ENCODE results near the gene TMEM94.
A peak's percentile ranks its signal among the peaks of the same experiment; 100 is the strongest.
"Not testable (repeated sequence)": the region's sequence is repeated elsewhere in the genome, so short reads cannot be mapped to it uniquely, and the experiment has no call there.

The TMEM94 gene

DNA sequence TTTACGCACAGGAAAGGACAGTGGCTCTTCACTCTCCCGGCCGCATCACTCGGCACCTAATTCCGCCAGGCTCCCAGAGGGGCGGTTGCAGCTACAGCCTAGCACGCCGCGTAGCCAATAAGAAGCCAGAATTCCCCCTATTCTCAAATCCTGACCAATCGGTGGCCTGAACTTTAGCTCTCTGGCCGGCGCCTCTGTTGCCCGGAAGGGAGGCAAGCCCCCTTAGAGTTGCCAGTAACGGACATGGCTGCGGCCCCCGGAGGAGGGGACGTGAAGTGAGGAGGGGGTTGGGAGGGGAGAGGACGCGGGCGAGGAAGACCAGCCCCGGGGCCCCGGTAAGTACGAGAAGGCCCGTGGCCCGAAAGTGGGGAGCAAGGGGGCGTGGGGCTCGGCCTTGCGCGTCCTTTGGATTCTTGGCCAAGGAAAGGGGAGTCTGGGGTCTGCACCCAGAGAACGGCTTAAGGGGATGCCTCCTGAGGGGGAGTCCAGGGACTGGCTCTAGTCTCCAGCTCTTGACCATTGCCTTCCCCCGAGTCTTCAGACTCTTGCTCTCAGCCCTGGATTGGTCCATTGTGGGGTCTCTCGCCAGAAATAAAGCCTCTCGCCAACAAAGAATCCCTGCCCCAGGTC is at the start of gene TMEM94:
TSS of gene TMEM94 (plus strand) at position 219 of the 630 bp plus-strand sequence. CDS start 15,271 bp downstream, outside the sequence.
- DNase-seq (ENCODE audit: low spot score), result peak; percentile 95

DNA sequence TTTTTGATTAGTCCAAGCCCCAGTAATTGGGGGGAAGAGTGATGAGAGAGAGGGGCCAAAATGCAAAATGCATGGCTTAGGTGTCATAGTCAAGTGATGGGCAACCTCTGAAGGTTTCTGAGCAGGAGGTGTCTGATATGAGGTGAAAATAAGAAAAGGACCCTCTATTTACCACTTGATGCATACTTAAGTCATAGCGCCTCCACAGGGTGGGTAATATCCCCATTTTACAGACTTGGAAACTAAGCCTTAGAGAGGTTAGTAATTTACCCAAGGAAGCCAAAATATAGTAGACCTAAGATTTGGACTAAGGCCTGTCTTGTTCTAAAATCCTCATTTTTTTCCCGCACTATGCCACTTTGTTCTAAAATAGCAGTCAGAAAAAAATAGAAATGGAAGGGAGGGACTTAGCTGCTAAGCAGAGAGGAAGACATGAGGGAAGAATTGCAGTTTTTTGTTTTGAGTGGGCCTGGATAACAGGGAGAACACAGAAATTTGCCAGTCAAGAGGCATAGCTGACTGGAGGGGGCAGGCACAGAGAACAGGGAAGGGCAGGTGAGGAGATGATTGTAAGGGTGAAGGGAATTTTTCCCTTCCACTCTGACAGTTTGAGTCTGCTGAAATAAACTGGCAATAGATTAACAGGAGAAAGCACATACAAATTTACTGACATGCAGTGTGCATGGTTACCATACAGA is 48.6 kb upstream of the TMEM94 start:
- no peak for DNase-seq (ENCODE audit: low spot score)

DNA sequence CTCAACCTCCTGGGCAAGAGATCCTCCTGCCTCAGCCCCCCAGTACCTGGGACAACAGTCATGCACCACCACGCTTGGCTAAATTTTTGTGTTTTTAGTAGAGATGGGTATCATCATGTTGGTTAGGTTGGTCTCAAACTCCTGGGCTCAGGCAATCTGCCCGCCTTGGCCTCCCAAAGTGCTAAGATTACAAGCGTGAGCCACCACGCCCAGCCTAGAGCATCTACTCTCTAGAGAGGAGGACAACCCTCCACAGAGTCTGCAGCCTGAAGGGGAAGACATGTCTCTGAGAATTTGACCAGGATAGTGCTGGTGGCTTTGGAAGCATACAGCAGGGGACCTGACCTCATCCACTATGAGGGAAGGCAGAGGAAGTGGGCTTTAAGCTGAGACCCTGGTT is 46.3 kb upstream of the TMEM94 start:
- no peak for DNase-seq (ENCODE audit: low spot score)

DNA sequence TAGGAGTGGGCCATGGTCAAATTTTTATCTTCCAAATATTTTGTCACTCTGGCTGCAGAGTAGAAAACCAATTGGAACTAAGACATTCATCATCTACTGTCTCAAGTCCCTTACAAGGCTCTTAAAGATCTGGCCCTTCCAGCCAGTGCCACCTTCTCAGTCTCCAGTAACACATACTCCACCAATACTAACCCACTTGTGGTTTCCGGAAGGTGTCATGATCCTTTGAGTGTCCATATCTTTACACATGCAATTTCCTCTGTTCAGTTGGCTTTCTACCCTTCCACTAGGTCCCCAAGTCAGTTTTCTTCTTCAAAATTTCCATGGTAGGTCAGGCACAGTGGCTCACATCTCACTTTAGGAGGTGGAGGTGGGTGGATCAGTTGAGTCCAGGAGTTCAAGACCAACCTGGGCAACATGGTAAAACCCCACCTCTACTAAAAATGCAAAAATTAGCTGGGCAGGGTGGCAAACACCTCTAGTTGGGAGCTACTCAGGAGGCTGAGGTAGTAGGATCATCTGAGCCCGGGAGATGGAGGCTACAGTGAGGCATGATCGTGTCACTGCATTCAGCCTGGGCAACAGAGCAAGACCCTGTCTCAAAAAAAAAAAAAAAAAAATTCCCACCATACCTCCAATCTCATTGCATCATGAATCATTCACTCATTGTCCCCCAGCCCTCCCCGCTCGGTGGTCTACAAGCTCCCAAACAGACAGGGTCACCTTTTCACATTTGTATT is 44.9 kb upstream of the TMEM94 start:
- DNase-seq (ENCODE audit: low spot score), result no peak

GRCh38 chr17:75412455-75413317 is 43.7 kb upstream of the TMEM94 start:
- peak; percentile 77 for DNase-seq (ENCODE audit: low spot score)

DNA sequence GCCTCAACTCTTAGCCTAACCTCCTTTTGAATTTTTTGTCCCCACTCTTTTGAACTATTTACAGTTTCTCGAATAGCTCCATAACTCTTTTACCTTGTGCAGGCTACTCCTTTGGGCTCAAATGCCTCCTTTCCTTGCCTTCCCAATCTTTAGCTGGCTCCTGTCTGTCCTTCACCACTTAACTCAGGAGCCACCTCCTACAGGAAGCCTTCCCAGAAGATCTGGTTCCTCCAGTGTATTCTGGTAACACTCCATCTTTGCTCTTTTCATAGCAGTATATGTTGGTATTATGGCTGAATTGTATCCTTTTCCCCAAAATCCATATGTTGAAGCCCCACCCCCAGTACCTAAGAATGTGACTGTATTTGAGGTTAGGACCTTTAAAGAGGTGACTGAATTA is 41.9 kb upstream of the TMEM94 start:
- no peak for DNase-seq (ENCODE audit: low spot score)

- DNase-seq (ENCODE audit: low spot score), result no peak
These were observed 40.4 kb upstream of the TMEM94 start for GRCh38 chr17:75416006-75416405.

- no peak for DNase-seq (ENCODE audit: low spot score)
These were observed 39.3 kb upstream of the TMEM94 start for GRCh38 chr17:75417054-75417580.

GRCh38 chr17:75418531-75418930 is 37.9 kb upstream of the TMEM94 start:
- DNase-seq (ENCODE audit: low spot score), result no peak

DNA sequence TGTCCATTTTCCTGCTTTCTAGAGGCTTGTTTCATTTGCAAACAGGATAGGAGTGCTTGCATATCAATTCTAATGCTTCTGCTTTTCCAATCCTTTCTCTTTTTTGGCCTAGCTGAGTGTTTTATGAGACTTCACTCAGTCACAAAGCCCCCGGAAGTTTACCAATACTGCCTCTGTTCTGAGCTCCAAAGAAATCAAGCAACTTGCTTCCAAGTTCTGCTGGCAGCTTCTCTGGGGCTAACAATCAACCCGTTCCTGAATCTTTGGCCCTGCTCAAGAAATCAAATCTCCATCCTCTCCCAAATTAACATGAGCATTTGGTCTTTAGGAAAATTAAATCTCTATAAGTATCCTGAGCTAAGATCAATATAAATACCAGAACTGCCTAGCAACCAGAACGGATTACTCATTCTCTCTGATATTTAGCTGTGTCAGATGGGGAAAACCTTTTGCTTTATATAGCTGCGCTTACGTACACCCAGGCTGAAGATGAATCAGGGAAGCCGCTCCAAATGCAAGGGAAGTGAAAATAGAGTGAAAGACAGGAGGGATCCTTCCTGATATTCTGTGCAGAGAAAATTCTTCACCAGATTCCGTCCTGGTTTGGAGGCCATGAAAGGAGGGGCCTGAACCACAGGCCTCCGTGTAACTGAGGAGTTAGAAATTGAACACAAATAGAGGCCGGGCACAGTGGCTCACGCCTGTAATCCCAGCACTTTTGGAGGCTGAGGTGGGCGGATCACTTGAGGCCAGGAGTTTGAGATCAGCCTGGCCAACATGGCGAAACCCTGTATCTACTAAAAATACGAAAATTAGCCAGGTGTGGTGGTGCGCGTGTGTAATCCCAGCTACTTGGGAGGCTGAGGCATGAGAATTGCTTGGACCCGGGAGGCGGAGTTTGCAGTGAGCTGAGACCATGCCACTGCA is 27.6 kb upstream of the TMEM94 start:
- no peak for DNase-seq (ENCODE audit: low spot score)

DNA sequence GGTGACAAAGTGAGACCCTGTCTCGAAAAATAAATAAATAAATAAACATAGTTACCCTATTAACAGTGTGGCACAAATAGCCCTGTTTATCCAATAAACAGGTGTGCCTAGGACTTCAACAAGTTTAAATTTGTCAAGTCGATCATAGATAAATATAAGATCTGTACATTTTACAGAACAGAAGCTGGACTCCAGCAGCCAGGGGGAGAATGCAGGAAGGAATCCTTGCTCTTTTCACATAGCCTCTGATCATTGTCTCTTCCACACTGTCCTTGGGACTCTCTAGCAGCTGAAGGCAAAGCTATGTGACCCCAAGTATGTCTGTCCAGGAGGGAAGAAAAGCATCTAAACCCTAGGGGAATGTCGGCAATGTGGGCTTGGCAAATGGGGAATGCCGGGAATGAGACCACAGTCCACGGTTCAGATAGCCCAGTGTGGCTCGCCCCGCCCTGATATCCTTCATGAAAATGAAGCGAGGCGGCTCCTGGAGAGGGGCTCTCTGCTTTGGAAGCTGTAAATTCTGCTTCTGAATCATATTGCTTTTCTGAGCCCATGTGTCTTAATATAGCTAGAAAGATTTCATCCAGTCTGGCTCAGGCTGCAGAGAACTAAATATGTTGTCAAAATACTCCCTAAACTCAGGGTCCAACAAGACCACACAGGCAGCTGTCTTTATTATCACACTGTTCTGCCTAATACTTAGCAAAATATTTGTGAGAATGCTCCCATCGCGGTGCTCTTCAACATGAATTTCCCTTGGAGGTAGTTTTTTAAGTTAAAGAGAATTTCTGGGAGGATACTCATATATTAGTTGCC is 26.1 kb upstream of the TMEM94 start:
- DNase-seq (ENCODE audit: low spot score), result no peak

GRCh38 chr17:75433218-75433783 is 23.1 kb upstream of the TMEM94 start:
- DNase-seq (ENCODE audit: low spot score), result no peak

DNA sequence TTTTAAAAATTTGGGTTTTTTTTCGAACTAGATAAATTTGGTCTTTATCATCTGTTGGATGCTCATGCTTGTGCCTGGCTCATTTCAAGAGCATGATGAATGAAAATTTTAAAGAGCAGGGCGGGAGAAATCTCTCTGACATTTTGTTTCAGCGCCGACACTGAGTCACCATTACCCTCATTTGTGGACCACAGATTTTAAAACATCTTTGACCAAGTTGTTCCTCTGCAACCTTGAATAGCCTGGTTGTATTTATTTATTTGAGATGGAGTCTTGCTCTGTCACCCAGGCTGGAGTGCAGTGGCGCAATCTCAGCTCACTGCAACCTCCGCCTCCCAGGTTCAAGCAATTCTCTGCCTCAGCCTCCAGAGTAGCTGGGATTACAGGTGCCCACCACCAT is 22.0 kb upstream of the TMEM94 start:
- not testable (repeated sequence) for DNase-seq (ENCODE audit: low spot score)

- not testable (repeated sequence) for DNase-seq (ENCODE audit: low spot score)
These were observed 19.0 kb upstream of the TMEM94 start for GRCh38 chr17:75437404-75437803.

- no peak for DNase-seq (ENCODE audit: low spot score)
These were observed 17.1 kb upstream of the TMEM94 start for GRCh38 chr17:75439287-75439686.

GRCh38 chr17:75440738-75441448 is 15.5 kb upstream of the TMEM94 start:
- DNase-seq (ENCODE audit: low spot score), result no peak

DNA sequence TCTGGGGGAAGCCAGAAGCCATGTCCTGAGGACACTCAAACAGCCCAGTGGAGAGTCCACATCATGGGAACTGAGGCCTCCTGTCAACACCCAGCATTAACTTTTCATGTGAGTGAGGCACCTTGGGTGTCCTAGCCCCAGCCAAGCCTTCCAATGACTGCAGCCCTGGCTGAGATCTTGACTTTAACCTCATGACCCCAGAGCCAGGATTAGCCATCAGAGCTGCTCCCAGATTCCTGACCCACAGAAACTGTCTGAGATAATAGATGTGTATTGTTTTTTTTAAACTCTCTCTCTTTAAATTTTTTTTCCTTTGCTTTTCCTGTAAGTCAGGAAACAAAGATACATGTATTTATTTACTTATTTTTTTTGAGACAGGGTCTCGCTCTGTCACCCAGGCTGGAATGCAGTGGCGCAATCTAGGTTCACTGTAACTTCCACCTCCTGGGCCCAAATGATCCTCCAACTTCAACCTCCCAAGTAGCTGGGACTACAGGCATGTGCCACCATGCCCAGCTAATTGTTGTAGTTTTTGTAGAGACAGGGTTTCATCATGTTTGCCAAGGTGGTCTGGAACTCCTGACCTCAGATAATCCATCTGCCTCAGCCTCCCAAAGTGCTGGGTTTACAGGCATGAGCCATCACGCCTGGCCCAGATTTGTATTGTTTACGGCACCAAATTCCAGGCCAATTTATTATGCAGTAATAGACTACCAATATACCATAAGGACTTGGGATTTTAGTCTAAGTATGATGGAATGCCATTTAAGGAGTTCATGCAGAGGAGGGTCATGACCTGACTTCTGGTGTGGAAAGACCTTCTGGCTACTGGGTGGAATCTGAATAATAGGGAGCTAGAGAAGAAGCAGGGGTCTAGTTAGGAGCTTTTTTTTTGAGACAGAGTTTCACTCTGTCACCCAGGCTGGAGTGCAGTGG is 14.0 kb upstream of the TMEM94 start:
- DNase-seq (ENCODE audit: low spot score), result no peak

DNA sequence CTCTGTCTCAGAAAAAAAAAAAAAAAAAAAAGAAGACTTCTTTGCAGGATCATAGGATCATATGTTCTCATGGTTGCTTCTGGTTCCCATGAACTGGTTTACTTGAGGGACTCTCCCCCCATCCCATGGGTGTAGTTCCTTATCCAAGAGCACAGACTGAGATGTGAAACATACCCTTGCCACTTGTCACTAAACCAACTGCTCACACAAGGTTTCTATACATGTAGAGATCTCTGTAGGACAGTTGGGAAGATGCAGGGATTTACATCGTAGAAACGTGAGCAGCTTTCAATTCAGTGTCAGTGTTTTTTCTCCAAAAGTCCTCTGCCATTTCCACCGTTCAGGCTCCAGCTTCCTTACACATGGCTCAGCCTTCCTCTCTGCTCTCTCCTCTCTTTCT is 11.1 kb upstream of the TMEM94 start:
- no peak for DNase-seq (ENCODE audit: low spot score)

Data from CD4-positive, alpha-beta T cell treated with Interleukin-15 for 4 hours (primary cell).